ENCODE data around the gene LLPH.
A peak's percentile ranks its signal among the peaks of the same experiment; 100 is the strongest.

The LLPH gene

GRCh38 chr12:66087365-66087943 lies 43.1 kb downstream of the LLPH start:
- Histone ChIP-seq H2AFZ (ENCODE audit: low read length) (no peak overlapping the region), H3K4me1 (ENCODE audit: insufficient read depth, low read length, poor library complexity, severe bottlenecking) (peaks cover 1% of the 10 kb centered on the region), H3K36me3 (ENCODE audit: insufficient read depth, low read length) (no peaks in the 10 kb centered on the region), H3K27me3 (ENCODE audit: insufficient read depth, low read length, poor library complexity, severe bottlenecking) (no peaks in the 10 kb centered on the region), H4K20me1 (ENCODE audit: insufficient read depth, low read length, poor library complexity, severe bottlenecking) (no peaks in the 10 kb centered on the region), H3K4me3 (ENCODE audit: low read length, poor library complexity, severe bottlenecking) (no peak overlapping the region), H3K9ac (ENCODE audit: low read depth, low read length, poor library complexity, severe bottlenecking) (no peak overlapping the region), H3K4me2 (ENCODE audit: low read depth, low read length, poor library complexity, severe bottlenecking) (no peak overlapping the region), H3K9me2 (replicated peaks; ENCODE audit: low read depth, low read length) (no peaks in the 10 kb centered on the region), H3K9me3 (ENCODE audit: insufficient read depth, low read depth, low read length) (no peaks in the 10 kb centered on the region; the same call in 1 of the 2 replicates), H3K79me2 (ENCODE audit: insufficient read depth, low read length) (no peaks in the 10 kb centered on the region), H3F3A (ENCODE audit: low read depth) (no peaks in the 10 kb centered on the region)
- TF ChIP-seq CTCF (conservative IDR thresholded peaks at IDR 0.05; ENCODE audit: low read length) = peak; percentile 86
- TF ChIP-seq EZH2phosphoT487 (IDR thresholded peaks at IDR 0.05; ENCODE audit: borderline replicate concordance) = no peak

GRCh38 chr12:66085998-66086397 lies 44.6 kb downstream of the LLPH start:
- Histone ChIP-seq H3K9ac (ENCODE audit: low read depth, low read length, poor library complexity, severe bottlenecking) (no peak overlapping the region), H4K20me1 (ENCODE audit: insufficient read depth, low read length, poor library complexity, severe bottlenecking) (no peaks in the 10 kb centered on the region), H3K79me2 (ENCODE audit: insufficient read depth, low read length) (no peaks in the 10 kb centered on the region), H3K4me1 (ENCODE audit: insufficient read depth, low read length, poor library complexity, severe bottlenecking) (no peaks in the 10 kb centered on the region), H3F3A (ENCODE audit: low read depth) (no peaks in the 10 kb centered on the region), H3K4me3 (ENCODE audit: low read length, poor library complexity, severe bottlenecking) (no peak overlapping the region), H3K9me2 (replicated peaks; ENCODE audit: low read depth, low read length) (no peaks in the 10 kb centered on the region), H2AFZ (ENCODE audit: low read length) (no peak overlapping the region), H3K36me3 (ENCODE audit: insufficient read depth, low read length) (no peaks in the 10 kb centered on the region), H3K4me2 (ENCODE audit: low read depth, low read length, poor library complexity, severe bottlenecking) (no peak overlapping the region), H3K27me3 (ENCODE audit: insufficient read depth, low read length, poor library complexity, severe bottlenecking) (no peaks in the 10 kb centered on the region), H3K9me3 (ENCODE audit: insufficient read depth, low read depth, low read length) (no peaks in the 10 kb centered on the region; the same call in 1 of the 2 replicates)
- TF ChIP-seq CTCF (conservative IDR thresholded peaks at IDR 0.05; ENCODE audit: low read length) (no peak), EZH2phosphoT487 (IDR thresholded peaks at IDR 0.05; ENCODE audit: borderline replicate concordance) (no peak)

- no peak overlapping the region for H3K4me3 ChIP-seq (ENCODE audit: low read length, poor library complexity, severe bottlenecking)
- no peaks in the 10 kb centered on the region for H3K36me3 ChIP-seq (ENCODE audit: insufficient read depth, low read length)
- no peaks in the 10 kb centered on the region for H4K20me1 ChIP-seq (ENCODE audit: insufficient read depth, low read length, poor library complexity, severe bottlenecking)
- no peaks in the 10 kb centered on the region for H3K4me1 ChIP-seq (ENCODE audit: insufficient read depth, low read length, poor library complexity, severe bottlenecking)
- H3K9me3 ChIP-seq (ENCODE audit: insufficient read depth, low read depth, low read length) = no peaks in the 10 kb centered on the region; the same call in 1 of the 2 replicates
- no peak overlapping the region for H3K4me2 ChIP-seq (ENCODE audit: low read depth, low read length, poor library complexity, severe bottlenecking)
- H3F3A ChIP-seq (ENCODE audit: low read depth) = no peaks in the 10 kb centered on the region
- H3K27me3 ChIP-seq (ENCODE audit: insufficient read depth, low read length, poor library complexity, severe bottlenecking) = no peaks in the 10 kb centered on the region
- no peaks in the 10 kb centered on the region for H3K9me2 ChIP-seq (replicated peaks; ENCODE audit: low read depth, low read length)
- no peaks in the 10 kb centered on the region for H3K79me2 ChIP-seq (ENCODE audit: insufficient read depth, low read length)
- H2AFZ ChIP-seq (ENCODE audit: low read length) = no peak overlapping the region
- H3K9ac ChIP-seq (ENCODE audit: low read depth, low read length, poor library complexity, severe bottlenecking) = no peak overlapping the region
- TF ChIP-seq CTCF (conservative IDR thresholded peaks at IDR 0.05; ENCODE audit: low read length) = no peak
- no peak for TF ChIP-seq EZH2phosphoT487 (IDR thresholded peaks at IDR 0.05; ENCODE audit: borderline replicate concordance)
Observed at GRCh38 chr12:66085213-66085612, 45.3 kb downstream of the LLPH start.

Measured in Loucy (cell line).